Stomach smooth muscle (tissue), 2 donors: ENCODE measurements around the gene HOXC12.

ENCODE experiments used
- H3K27ac ChIP-seq: one replicate; pipeline ENCODE4 v1.7.0; 2013; ENCODE audit warnings: mild to moderate bottlenecking, low read length, inconsistent platforms
- H3K27me3 ChIP-seq, 2 donors: one replicate each; pipeline ENCODE4 v1.7.0; 2013; ENCODE audit warnings: low read length in 2 of 2; ENCODE audit not compliant: insufficient read depth in 2 of 2, control insufficient read depth in 1 of 2
- H3K36me3 ChIP-seq, 2 donors: one replicate each; pipeline ENCODE4 v1.7.0; 2013; ENCODE audit warnings: low read length in 2 of 2; ENCODE audit not compliant: control insufficient read depth in 2 of 2, insufficient read depth in 2 of 2
- H3K4me1 ChIP-seq: one replicate; pipeline ENCODE4 v1.7.0; 2013; ENCODE audit warnings: low read length; ENCODE audit not compliant: control insufficient read depth, insufficient read depth
- H3K4me3 ChIP-seq, 2 donors: one replicate each; pipeline ENCODE4 v1.7.0; 2013; ENCODE audit warnings: low read length in 2 of 2
- H3K9ac ChIP-seq, 2 donors: one replicate each; pipeline ENCODE4 v1.7.0; 2013; ENCODE audit warnings: low read length in 2 of 2, mild to moderate bottlenecking in 1 of 2
- H3K9me3 ChIP-seq, 2 donors: one replicate each; pipeline ENCODE4 v1.7.0; 2013; ENCODE audit warnings: low read length in 2 of 2; ENCODE audit not compliant: control insufficient read depth in 2 of 2
- donor health status: healthy.
- donor health status: Pancreatic carcinoma.

HOXC12 gene

GRCh38 chr12:53987787-53988230, 33.1 kb downstream of the HOXC12 start:
- Histone ChIP-seq H3K9me3 (no peaks in the 10 kb centered on the region), H3K4me3 (no peak overlapping the region), H3K9ac (no peak overlapping the region), H3K27me3 (peaks cover 89 to 98% of the 10 kb centered on the region in 2 donors), H3K27ac (no peak overlapping the region), H3K36me3 (no peaks in the 10 kb centered on the region), H3K4me1 (peaks cover 18% of the 10 kb centered on the region)

- H3K27ac ChIP-seq, result no peak overlapping the region
These were observed 34.0 kb downstream of the HOXC12 start for GRCh38 chr12:53988541-53989226.

GRCh38 chr12:53989227-53990113, 34.8 kb downstream of the HOXC12 start:
- Histone ChIP-seq H3K4me3 (no peak overlapping the region), H3K36me3 (no peaks in the 10 kb centered on the region), H3K27me3 (peaks cover 89 to 98% of the 10 kb centered on the region in 2 donors), H3K4me1 (peaks cover 18% of the 10 kb centered on the region), H3K9ac (no peak overlapping the region), H3K9me3 (peaks cover 0 to 4% of the 10 kb centered on the region in 2 donors), H3K27ac (no peak overlapping the region)

More at GRCh38 chr12:53988541-53989226, 34.0 kb downstream of the HOXC12 start:
- H3K27me3 ChIP-seq, result peaks cover 88 to 98% of the 10 kb centered on the region in 2 donors
- no peaks in the 10 kb centered on the region for H3K36me3 ChIP-seq
- peaks cover 0 to 4% of the 10 kb centered on the region in 2 donors for H3K9me3 ChIP-seq
- H3K9ac ChIP-seq, result no peak overlapping the region
- peaks cover 15% of the 10 kb centered on the region for H3K4me1 ChIP-seq
- no peak overlapping the region for H3K4me3 ChIP-seq

GRCh38 chr12:53990311-53991076, 35.8 kb downstream of the HOXC12 start:
- Histone ChIP-seq H3K9me3 (peaks cover 0 to 4% of the 10 kb centered on the region in 2 donors), H3K27me3 (peaks cover 94 to 100% of the 10 kb centered on the region in 2 donors)

GRCh38 chr12:53991077-53991460, 36.4 kb downstream of the HOXC12 start:
- Histone ChIP-seq H3K27me3 (peaks cover 92 to 100% of the 10 kb centered on the region in 2 donors), H3K36me3 (no peaks in the 10 kb centered on the region), H3K9me3 (peaks cover 0 to 4% of the 10 kb centered on the region in 2 donors), H3K4me3 (no peak overlapping the region), H3K27ac (no peak overlapping the region), H3K4me1 (peaks cover 20% of the 10 kb centered on the region), H3K9ac (no peak overlapping the region)

More at GRCh38 chr12:53990311-53991076, 35.8 kb downstream of the HOXC12 start:
- no peak overlapping the region for H3K4me3 ChIP-seq
- H3K4me1 ChIP-seq, result peaks cover 21% of the 10 kb centered on the region
- H3K27ac ChIP-seq, result no peak overlapping the region
- H3K36me3 ChIP-seq, result no peaks in the 10 kb centered on the region
- H3K9ac ChIP-seq, result no peak overlapping the region

- Histone ChIP-seq H3K4me3 (no peak overlapping the region), H3K4me1 (peaks cover 20% of the 10 kb centered on the region), H3K9ac (no peak overlapping the region), H3K27ac (no peak overlapping the region), H3K9me3 (peaks cover 0 to 4% of the 10 kb centered on the region in 2 donors), H3K36me3 (no peaks in the 10 kb centered on the region), H3K27me3 (peaks cover 91 to 100% of the 10 kb centered on the region in 2 donors)
These were observed 37.7 kb downstream of the HOXC12 start for GRCh38 chr12:53992377-53992889.

GRCh38 chr12:53993162-53994008, 38.7 kb downstream of the HOXC12 start:
- Histone ChIP-seq H3K4me1 (peaks cover 20% of the 10 kb centered on the region), H3K36me3 (no peaks in the 10 kb centered on the region), H3K27ac (no peak overlapping the region), H3K27me3 (peaks cover 91 to 100% of the 10 kb centered on the region in 2 donors), H3K9ac (no peak overlapping the region), H3K9me3 (peaks cover 0 to 4% of the 10 kb centered on the region in 2 donors), H3K4me3 (no peak overlapping the region)

GRCh38 chr12:53994009-53994263, 39.2 kb downstream of the HOXC12 start:
- no peak overlapping the region for H3K4me3 ChIP-seq
- peaks cover 20% of the 10 kb centered on the region for H3K4me1 ChIP-seq
- no peaks in the 10 kb centered on the region for H3K36me3 ChIP-seq
- peaks cover 0 to 4% of the 10 kb centered on the region in 2 donors for H3K9me3 ChIP-seq
- no peak overlapping the region for H3K9ac ChIP-seq
- no peak overlapping the region for H3K27ac ChIP-seq
- peaks cover 90 to 100% of the 10 kb centered on the region in 2 donors for H3K27me3 ChIP-seq

- Histone ChIP-seq H3K9ac (no peak overlapping the region), H3K27me3 (peaks cover 87 to 99% of the 10 kb centered on the region in 2 donors), H3K4me1 (peaks cover 20% of the 10 kb centered on the region), H3K36me3 (no peaks in the 10 kb centered on the region), H3K27ac (no peak overlapping the region), H3K9me3 (peaks cover 0 to 4% of the 10 kb centered on the region in 2 donors), H3K4me3 (peak overlapping the region in 1 of 2 donors; percentile 22)
These were observed 39.7 kb downstream of the HOXC12 start for GRCh38 chr12:53994264-53995001.
